Caco-2 (cell line): ENCODE data around the gene CCDC197. TPM values are rescaled to one million over a fixed set of nuclear protein-coding genes. Genes with fewer than 3 reads are reported as not detected.
A peak's percentile ranks its signal among the peaks of the same experiment; 100 is the strongest.

Experiments
- BruUV-seq: library from RNA; stranded (reverse); fragments of 400-500 nt; replicated peaks from 2 replicates; lab custom pipeline; 2021; lab: Mats Ljungman, UMichigan
- CTCF ChIA-PET: fragments of 300-600 bp; sonication (Branson Sonifier 250); formaldehyde crosslinking; loops from one replicate; lab custom pipeline; 2022; ENCODE audit warnings: antibody characterized with exemption; lab: Charles Lee
- POLR2A ChIA-PET: fragments of 300-600 bp; sonication (Branson Sonifier 250); formaldehyde crosslinking; loops from one replicate; lab custom pipeline; 2022; ENCODE audit warnings: antibody characterized with exemption; lab: Charles Lee
- DNase-seq, 2 experiments: peaks; one replicate each; pipeline versions ENCODE4 v3.0.0 to v3.0.0-alpha.2; 2020 to 2022
- H3K27me3 ChIP-seq: replicated peaks from 2 replicates; pipeline ENCODE4 v1.6.0; 2011; ENCODE audit warnings: low read length; ENCODE audit not compliant: control insufficient read depth, insufficient read depth
- H3K36me3 ChIP-seq: 2 replicates; pipeline ENCODE4 v1.5.1; 2011; ENCODE audit warnings: low read length; ENCODE audit not compliant: control insufficient read depth, insufficient read depth
- H3K4me1 ChIP-seq: fragments of 250-450 bp; sonication (Bioruptor Pico); 2 replicates; pipeline ENCODE4 v1.5.1; 2020; ENCODE audit warnings: mild to moderate bottlenecking
- H3K4me3 ChIP-seq: 2 replicates; pipeline ENCODE4 v1.5.1; 2011; ENCODE audit warnings: low read depth, mild to moderate bottlenecking, control low read depth, low read length
- H3K9me3 ChIP-seq: fragments of 250-450 bp; sonication (Bioruptor Pico); 2 replicates; pipeline ENCODE4 v1.5.1; 2020; ENCODE audit warnings: mild to moderate bottlenecking, moderate library complexity
- H3K27ac Mint-ChIP-seq: one replicate; pipeline ENCODE4 v1.8.0; 2022; ENCODE audit warnings: mixed read lengths; ENCODE audit not compliant: unreplicated experiment
- H3K27me3 Mint-ChIP-seq: one replicate; pipeline ENCODE4 v1.8.0; 2022; ENCODE audit warnings: mixed read lengths; ENCODE audit not compliant: insufficient read depth, unreplicated experiment
- H3K36me3 Mint-ChIP-seq: one replicate; pipeline ENCODE4 v1.8.0; 2022; ENCODE audit warnings: mild to moderate bottlenecking, mixed read lengths; ENCODE audit not compliant: insufficient read depth, unreplicated experiment
- H3K4me1 Mint-ChIP-seq: one replicate; pipeline ENCODE4 v1.8.0; 2022; ENCODE audit warnings: low read depth, mixed read lengths; ENCODE audit not compliant: unreplicated experiment
- H3K4me3 Mint-ChIP-seq: one replicate; pipeline ENCODE4 v1.8.0; 2022; ENCODE audit warnings: mild to moderate bottlenecking, moderate library complexity, mixed read lengths; ENCODE audit not compliant: unreplicated experiment
- H3K9me3 Mint-ChIP-seq: one replicate; pipeline ENCODE4 v1.8.0; 2022; ENCODE audit warnings: mixed read lengths; ENCODE audit not compliant: unreplicated experiment
- intact Hi-C: fragments of 100-400 bp; cut with micrococcal nuclease; formaldehyde crosslinking; loops from one replicate; pipeline ENCODE4 v1.10.0; 2022; ENCODE audit not compliant: unreplicated experiment
- total RNA-seq: library from RNA; stranded (reverse); gene quantifications from 2 replicates; pipeline ENCODE4 v1.2.3, GENCODE V29; 2022
- TF ChIP-seq, protein P1 (sequence below), 2 experiments: fragments of 200-600 bp in 1 of 2; IDR thresholded peaks; 1 replicate in 1 of 2; 2 replicates in 1 of 2; pipeline versions ENCODE4 v1.5.1 to v1.8.0; 2011 to 2022; ENCODE audit warnings: antibody characterized with exemption in 1 of 2, control low read depth in 1 of 2, inconsistent platforms in 1 of 2, low read depth in 1 of 2, low read length in 1 of 2, mild to moderate bottlenecking in 1 of 2, moderate library complexity in 1 of 2; ENCODE audit not compliant: insufficient read depth in 1 of 2, severe bottlenecking in 1 of 2, unreplicated experiment in 1 of 2

CCDC197 gene
- total RNA-seq, 1 experiment from 2014 or later = not detected

DNA sequence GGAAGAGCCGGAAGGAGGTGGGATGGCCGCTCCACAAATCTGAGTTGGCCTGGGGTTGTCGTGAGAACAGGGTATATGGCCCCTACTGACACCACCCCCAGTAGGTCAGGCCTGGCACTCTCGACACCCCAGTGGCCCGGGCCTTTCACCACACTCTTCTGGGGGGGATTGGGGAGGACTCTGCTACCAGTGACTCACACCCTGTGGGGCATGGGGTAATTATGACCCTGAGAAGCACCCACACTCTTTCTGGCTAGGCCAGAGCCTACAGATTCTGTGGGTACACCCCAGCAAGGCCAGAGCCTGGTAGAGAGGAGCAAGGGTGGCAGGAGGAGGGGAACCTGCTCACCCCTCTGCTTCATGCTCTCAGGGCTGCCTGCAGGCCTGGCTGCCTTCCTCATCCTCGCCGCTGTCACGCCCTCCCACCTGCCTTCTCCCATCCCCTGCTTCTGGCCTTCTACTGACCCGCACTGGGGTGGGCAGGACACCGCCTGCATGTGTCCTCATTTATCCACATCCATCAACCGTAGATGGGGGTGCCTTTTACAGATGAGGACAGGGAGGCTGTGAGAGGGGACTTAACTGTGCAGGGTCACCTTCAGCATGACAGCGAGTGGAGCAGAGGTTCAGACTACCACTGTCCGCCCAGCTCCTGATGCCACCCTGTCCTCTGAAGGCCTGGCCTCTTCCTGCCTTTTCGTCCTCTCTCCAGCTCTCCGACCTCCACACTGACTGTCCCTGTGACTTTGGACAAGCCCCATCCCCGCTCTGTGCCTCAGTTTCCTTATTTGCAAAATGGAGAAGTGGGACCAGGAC lies 39.1 kb upstream of the CCDC197 start:
- no peak for DNase-seq
- Histone ChIP-seq H3K4me3 (no peak overlapping the region), H3K4me1 (peaks cover 39% of the 10 kb centered on the region), H3K9me3 (no peaks in the 10 kb centered on the region), H3K27me3 (no peaks in the 10 kb centered on the region), H3K36me3 (no peaks in the 10 kb centered on the region)
- ChIA-PET POLR2A (no interaction called here), CTCF (no interaction called here)
- intact Hi-C loops = loop anchor here (5.0 kb wide), 1 partner anchor 44 kb away; no protein-coding TSS in a partner anchor
- H3K27me3 Mint-ChIP-seq = no peaks in the 10 kb centered on the region
- no TSS peak for BruUV-seq
- no peaks in the 10 kb centered on the region for H3K9me3 Mint-ChIP-seq
- no peaks in the 10 kb centered on the region for H3K36me3 Mint-ChIP-seq
- peaks cover 14% of the 10 kb centered on the region for H3K4me1 Mint-ChIP-seq
- TF ChIP-seq, protein P1, sequence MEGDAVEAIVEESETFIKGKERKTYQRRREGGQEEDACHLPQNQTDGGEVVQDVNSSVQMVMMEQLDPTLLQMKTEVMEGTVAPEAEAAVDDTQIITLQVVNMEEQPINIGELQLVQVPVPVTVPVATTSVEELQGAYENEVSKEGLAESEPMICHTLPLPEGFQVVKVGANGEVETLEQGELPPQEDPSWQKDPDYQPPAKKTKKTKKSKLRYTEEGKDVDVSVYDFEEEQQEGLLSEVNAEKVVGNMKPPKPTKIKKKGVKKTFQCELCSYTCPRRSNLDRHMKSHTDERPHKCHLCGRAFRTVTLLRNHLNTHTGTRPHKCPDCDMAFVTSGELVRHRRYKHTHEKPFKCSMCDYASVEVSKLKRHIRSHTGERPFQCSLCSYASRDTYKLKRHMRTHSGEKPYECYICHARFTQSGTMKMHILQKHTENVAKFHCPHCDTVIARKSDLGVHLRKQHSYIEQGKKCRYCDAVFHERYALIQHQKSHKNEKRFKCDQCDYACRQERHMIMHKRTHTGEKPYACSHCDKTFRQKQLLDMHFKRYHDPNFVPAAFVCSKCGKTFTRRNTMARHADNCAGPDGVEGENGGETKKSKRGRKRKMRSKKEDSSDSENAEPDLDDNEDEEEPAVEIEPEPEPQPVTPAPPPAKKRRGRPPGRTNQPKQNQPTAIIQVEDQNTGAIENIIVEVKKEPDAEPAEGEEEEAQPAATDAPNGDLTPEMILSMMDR (IDR thresholded peaks at IDR 0.05; ENCODE audit: insufficient read depth in 1 of 2, low read depth in 1 of 2, low read length in 1 of 2, severe bottlenecking in 1 of 2, unreplicated experiment in 1 of 2) = no peak
- H3K4me3 Mint-ChIP-seq = no peak overlapping the region
- peak overlapping the region; percentile 39 for H3K27ac Mint-ChIP-seq

DNA sequence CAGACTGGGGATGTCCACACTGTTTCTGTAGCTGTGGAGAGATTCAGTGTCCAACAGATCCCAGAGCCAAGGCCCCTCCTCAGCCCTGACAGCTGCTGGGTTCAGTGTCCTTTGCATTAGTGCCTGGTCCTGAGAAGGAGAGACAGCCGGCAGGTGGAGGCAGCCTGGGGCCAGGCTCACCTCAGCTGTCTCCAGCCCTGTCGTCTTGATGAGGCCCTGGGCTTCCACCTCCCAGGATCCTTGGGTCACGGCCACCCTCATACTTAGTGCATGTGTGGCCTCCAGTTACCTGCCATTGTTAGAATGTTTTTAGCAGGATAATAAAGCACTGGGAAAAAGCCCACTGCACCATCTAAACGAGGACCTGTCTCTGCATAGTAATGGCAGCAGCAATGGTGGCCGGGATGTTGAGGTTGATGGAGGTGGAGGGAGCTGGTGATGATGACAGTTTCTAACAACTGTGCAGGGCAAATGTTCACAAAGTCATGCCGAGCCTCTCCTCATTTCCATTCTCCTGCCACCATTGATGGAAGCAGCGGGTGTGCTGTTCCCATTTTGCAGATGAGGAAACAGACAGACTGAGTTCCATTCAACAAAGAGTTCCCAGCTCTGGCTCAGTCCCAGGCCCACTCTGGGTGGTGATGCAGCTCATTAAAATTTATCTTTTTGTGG lies 38.4 kb upstream of the CCDC197 start:
- Mint-ChIP-seq H3K9me3 (no peaks in the 10 kb centered on the region), H3K27ac (peak overlapping the region; percentile 98), H3K36me3 (no peaks in the 10 kb centered on the region), H3K4me3 (peak overlapping the region; percentile 45), H3K4me1 (peaks cover 14% of the 10 kb centered on the region), H3K27me3 (no peaks in the 10 kb centered on the region)
- CTCF ChIA-PET = no interaction called here
- Histone ChIP-seq H3K27me3 (no peaks in the 10 kb centered on the region), H3K4me1 (peaks cover 39% of the 10 kb centered on the region), H3K4me3 (no peak overlapping the region), H3K9me3 (no peaks in the 10 kb centered on the region), H3K36me3 (no peaks in the 10 kb centered on the region)
- BruUV-seq = TSS peak; percentile 99
- POLR2A ChIA-PET = interaction anchor here (0.6 kb wide), 1 partner anchor 122 kb away, joined by 3 read pairs; the partner anchor contains the start of genes DDX24 and IFI27L1
- intact Hi-C loops = loop anchor here (5.0 kb wide), 1 partner anchor 44 kb away; no protein-coding TSS in a partner anchor
- TF ChIP-seq, protein P1 (IDR thresholded peaks at IDR 0.05; ENCODE audit: insufficient read depth in 1 of 2, low read depth in 1 of 2, low read length in 1 of 2, severe bottlenecking in 1 of 2, unreplicated experiment in 1 of 2) = no peak
- no peak for DNase-seq
